ENCODE results near the gene TSPAN9.

- TF ChIP-seq POLR2A (IDR thresholded peaks at IDR 0.05; ENCODE audit: low read depth): no peak
- TF ChIP-seq, protein P1, sequence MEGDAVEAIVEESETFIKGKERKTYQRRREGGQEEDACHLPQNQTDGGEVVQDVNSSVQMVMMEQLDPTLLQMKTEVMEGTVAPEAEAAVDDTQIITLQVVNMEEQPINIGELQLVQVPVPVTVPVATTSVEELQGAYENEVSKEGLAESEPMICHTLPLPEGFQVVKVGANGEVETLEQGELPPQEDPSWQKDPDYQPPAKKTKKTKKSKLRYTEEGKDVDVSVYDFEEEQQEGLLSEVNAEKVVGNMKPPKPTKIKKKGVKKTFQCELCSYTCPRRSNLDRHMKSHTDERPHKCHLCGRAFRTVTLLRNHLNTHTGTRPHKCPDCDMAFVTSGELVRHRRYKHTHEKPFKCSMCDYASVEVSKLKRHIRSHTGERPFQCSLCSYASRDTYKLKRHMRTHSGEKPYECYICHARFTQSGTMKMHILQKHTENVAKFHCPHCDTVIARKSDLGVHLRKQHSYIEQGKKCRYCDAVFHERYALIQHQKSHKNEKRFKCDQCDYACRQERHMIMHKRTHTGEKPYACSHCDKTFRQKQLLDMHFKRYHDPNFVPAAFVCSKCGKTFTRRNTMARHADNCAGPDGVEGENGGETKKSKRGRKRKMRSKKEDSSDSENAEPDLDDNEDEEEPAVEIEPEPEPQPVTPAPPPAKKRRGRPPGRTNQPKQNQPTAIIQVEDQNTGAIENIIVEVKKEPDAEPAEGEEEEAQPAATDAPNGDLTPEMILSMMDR (IDR thresholded peaks at IDR 0.05): no peak
Observed at GRCh38 chr12:3161861-3162260, 84.7 kb downstream of the TSPAN9 start.
